GM19043 (cell line): ENCODE results near the gene HEYL.

Experiments
- ATAC-seq: cut with Tn5 transposase; IDR thresholded peaks from one replicate; pipeline ENCODE4 v1.9.1; 2021; ENCODE audit warnings: low read depth; ENCODE audit not compliant: unreplicated experiment

The HEYL gene

DNA sequence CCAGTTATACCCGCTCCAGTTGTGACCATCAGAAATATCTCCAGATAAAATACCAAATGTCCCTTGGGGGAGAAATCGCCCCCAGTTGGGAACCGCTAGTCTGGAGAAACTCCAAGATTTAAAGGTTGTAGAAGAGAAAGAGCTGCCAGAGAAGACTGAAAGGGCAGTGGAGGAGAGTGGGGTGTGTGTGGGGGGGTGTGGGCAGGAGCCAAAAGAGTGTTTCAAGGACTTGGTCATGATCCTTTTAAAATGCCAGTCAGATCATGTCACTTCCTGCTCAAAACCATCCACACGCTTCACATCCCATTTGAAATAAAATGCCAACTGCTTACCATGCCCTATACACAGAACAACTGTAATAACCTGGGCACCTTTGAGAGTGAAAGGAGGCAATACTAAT is 3.4 kb upstream of the HEYL start:
- ATAC-seq = no peak

DNA sequence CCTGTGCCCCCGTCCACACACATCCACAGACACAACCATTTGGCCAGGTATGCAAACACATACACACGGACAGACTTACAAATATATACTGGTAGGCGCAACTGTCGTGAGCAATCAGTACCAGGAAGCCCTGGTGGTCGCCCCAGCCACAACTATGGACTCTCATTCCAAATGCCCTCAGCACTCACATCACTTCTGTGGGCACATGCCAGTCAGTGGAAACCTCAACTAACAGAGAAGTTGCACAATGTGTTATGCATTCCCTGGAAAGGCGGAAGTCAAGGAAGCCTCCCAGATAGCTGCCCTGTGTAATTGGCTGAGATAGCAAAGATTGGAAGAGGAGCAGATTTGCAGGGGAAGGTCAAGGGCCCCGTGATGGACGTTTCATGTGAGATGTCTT is 1.4 kb upstream of the HEYL start:
- no peak for ATAC-seq

DNA sequence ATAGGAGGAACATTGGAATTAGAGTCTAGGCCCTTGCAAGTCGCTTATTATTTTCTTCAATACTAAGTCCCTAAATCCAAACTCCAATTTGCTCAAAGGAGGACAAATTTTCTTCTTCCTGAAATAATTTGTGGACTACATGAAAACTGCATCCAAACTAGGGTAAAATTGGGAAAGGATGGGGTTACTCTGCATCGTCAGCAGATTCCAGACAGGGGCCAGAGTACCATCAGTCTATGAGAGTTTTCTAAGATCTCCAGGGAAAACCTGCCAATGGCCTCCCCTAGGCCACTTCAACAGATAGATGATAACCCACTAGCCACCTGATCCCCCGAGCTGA is 508 bp downstream of the HEYL start:
- ATAC-seq = no peak

DNA sequence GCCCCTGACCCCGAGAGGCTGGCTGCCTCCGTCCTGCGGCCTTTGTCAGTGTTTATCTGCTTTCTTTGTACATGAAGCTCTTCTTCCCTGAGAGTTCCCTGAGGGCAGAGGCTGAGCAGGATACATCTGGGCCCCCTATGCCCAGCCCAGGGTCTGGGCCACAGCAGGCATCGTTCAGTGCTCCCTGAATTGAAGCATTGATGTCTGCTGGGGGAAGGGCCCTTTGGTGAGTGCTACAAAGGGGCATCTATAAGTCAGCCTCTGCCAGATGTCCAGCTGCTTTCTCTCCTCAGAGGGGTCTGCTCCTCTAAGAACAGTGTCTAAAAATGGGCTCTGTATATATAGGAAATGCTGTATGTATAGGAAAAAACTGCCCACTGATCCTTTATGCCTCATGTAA is 2.1 kb downstream of the HEYL start:
- ATAC-seq = no peak

DNA sequence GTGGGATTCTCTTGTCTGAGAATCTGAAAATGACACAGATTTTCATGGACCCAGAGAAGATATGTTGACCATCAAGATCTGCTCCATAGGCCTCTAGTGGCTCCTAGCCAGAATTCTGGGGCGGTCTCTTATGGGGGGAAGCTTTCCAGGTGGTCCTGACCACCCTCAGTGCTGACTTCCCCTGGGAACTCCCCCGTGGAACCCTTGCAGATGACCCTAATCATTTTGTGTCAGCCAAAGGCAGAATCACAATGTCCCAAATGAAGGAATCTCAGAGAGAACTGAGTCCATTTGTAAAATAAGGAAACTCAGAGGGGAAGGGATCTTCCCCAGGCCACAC is 3.6 kb downstream of the HEYL start:
- no peak for ATAC-seq

DNA sequence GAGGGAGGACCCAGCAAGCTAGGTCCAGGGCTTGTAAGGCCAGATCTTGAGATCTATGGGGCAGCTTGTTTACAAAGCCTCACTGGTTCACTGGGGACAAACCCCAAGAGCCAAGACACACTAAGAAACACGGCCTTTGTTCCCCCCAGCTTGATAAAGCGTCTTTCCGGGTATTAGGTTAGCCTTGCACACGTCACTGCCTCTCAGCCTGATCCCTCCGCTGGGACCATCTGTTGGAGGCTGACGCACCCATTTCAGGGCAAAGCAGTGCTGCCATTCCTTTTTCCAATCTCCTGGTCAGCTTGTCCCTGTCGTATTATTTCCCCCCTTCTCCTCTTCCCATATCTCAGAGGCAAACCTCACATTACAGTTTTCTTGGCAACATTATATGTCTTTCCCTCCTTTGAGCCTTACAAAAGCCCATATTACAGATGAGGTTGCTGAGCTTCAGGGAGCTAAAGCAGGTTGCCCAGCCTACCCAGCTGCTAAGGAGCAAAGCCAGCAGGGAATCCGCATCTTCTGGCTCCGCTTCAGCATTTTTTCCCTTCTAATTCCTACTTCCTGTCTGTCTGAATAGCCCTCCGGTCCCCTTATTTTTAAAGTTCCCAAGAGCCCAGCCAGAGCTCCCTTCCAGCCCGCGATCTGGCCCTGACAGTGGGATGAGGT is 4.1 kb downstream of the HEYL start:
- no peak for ATAC-seq

DNA sequence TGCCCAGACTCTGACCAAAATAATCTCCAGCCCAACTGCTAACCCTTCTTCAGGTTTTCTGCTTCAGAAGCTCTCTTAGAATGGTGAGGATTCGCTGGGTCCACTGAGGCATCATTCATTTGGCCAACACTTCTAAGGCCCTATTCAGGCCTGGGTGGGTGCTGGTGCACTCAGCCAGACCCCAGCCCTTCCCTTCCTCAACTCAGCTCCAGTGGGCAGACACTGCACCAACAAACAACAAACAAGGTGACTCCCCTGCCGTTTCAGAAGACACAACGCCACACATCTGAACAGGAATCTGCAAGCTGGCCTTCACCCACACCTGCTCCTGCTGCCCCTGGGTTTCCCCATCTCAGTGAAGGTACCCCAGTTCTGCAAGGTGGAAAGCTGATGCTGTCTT is 6.0 kb downstream of the HEYL start:
- no peak for ATAC-seq

DNA sequence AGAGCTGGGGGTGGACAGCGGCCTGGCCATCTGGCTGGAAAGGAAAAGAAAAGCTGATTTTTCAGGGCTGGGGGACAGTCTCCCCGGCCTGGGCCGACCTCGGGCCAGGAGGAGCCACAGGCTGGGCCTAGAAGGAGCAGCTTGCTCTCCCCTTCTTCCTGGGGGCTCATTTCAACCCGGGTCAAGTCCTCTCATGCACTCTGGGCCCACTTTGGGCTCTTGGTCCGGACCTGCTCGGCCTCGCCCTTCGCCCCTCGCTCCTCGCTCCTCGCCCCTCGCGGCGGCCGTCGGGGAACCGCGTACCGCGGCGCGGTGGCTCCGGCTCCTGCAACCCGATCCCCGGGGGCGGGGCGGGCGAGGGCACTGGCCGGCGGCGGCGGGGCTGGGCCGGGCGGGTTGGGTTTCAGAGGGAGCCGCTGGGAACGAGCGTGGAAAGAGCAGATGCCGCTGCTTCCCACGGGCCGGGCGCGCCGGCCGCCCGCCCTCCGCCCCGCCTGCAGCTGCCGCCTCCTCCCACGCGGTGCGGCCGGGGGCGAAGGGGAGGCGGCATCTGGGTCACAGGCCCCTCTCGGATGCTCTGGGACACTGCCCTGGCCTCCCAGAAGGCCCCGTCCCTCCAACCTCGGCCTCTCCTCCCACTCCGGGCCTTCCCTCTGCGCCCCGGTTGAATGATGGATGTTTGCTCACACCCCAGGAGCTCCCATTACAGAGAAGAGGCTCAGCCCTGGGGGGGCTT is 6.6 kb downstream of the HEYL start:
- no peak for ATAC-seq

DNA sequence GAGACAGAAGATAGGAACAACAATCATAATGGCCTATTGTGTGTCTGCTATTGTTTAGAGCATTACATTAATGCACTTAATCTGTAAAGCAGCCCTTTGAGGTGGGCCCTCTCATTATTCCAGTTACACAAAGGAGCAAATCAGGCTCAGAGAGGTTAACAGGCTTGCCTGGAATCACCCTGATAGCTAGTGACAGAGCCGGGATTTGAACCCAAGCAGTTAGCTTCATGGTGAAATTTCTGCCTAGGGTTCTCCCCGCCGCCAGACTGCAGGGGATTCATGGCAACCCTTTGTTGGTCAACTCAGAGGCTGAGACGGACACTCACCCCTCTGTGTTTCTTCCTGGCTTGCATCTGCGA is 7.1 kb downstream of the HEYL start:
- ATAC-seq = no peak

DNA sequence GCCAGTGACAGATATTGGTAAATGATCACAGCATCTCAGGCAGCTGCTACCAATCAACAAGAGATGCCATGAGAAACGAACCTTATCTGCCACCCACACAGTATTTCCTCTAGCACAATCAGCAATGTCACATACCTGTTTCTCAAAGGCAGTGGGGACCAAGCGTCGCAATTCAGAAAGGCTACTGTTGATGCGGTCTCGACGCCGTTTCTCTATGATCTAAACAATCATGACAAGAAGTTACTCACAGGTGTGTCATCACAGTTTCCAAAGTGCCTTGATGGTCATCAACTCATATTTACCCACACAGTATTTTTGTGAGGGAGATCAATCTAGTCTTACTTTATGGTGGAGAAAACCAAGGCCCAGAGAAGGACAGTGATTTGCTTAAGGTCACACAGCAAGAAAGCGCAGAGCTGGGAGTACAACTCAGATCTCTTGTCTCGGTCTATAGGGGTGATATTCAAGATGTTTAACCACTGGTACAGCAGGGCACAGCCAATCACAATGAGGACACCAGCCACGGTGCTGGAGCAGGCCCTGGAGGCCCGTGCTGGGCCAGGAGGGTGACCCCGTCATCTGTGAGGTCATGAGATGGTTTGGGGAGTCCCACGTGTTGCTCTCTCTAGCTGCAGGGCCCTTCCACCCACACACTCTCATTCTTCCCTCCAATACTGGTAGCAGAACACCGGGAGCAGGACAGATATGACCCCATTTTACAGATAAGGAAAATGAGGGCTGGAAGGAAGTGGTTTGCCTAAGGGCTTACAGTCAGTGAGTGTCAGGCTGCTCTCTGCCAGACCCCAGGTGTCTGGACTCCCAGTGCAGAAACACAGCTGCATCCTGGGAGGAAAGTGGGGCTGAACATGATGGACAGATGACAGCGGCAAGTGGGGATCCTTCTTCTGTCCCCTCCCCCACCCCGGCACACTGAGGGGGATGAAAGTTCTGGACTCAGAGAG is 7.8 kb downstream of the HEYL start:
- ATAC-seq = no peak

DNA sequence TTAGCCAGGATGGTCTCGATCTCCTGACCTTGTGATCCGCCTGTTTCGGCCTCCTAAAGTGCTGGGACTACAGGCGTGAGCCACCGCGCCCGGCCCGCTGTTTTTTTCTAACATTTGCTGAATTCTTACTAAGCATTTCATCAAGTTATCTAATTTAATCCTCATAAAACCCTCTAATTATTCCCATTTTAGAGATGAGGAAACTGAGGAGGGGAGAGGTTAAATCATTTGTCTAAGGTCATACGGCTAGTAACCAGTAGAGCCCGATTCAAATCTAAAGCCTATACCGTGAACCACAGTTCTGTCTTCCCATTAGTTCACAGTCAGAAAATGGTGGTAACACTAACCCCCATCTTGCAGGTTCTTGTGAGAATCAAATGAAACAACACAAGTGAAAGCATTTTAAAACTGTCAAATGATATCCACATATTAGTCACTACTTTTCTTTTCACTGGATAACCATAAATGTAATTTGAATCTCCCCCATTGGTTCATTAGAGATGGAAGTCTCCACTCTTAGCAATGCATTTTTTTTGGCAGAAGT is 10.6 kb downstream of the HEYL start:
- no peak for ATAC-seq

DNA sequence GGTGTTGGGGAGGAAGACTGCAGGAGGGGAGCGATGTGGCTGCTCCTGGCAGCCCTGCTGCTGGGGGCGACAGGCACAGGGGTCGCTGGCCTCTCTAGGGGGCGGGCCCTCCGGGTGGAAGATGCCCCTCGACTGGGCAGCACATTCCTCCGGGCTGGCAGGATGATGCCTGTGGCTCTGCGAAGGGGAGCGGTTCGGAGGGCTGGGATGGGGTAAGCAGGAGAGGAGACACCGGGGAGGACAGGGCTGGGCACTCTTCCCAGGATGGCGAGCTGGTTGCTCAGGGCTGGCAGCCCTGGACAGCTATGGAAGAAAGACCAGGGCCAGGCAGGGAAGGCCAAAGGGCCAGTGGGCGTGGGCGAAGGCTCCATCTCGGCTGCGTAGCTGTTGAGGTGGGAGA is 12.8 kb downstream of the HEYL start:
- ATAC-seq = no peak

DNA sequence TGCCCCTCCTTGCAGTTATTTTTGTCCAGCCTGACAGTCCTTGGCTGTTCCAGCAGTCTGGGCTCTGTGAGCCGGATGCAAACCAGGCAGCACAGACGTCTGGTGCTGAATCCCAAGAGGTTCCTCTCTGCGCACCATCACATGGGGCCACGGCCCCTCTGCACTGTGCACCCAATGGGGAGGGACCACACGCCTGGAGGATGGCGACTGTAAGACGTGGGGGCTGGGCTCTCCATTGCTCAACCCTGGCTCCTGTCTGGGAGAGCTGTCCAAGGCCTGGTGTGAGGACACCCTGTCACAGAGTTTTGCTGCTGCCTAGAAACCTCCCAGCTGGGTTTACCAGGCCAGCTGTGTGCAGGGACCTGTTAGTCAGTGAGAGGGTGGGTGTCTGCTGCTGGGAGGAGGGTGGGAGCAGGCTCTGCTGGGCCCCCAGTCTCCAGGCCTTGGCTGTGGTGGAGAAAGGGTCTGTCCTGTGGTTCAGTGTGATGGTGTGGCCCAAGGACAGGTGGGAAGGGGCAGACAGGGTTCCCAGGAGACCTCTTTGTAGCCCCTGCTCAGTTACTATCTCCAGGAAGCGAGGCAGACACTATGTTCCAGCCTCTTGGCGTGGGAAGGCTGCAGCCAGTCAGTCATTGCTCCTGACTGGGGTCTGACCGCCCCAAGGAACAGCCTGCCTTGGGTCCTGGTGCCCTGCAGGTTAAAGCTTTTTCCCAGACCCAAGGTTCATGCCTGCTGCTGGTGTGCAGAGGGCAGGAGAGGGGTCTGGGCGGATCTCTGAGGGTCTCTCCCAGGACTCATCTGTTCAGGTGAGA is 13.8 kb downstream of the HEYL start:
- ATAC-seq = no peak

DNA sequence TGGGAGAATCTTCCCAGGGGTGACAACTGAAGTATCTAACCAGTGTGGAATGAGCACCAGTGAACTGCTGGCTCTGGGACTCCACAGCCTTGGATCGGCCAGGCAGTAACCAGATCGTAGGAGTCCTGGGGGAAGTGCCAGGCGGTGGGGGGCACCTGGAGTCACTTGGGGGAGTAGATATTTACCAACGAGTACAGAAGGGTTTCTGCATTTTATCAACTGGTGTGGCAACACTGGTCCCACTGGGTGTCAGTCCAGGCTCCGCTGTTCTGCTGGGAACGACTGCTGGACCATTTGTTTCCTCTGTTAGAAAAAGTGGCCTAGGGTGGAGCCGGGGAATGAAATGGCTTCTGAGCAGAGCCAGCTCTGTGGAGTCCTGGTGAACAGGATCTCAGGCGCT is 14.4 kb downstream of the HEYL start:
- ATAC-seq = no peak

DNA sequence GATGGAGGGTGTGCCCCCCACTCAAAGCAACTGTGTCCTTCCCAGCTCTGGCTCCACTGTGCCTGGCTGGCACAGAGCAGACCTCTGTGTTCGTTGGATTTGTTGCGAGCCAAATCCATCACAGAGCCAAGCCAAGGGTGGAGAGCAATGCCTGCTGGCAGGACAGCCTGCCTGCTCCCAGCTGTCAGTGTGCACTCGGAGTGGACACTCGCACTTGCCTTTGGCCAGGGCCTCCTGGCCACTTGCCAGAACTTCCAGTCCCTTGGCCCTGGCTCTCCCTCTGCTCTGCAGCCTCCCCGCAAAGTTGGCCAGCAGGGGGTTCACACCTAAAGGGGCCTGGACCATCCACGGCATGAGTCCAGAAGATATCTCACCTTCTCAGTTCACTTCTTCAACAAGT is 16.4 kb downstream of the HEYL start:
- no peak for ATAC-seq

DNA sequence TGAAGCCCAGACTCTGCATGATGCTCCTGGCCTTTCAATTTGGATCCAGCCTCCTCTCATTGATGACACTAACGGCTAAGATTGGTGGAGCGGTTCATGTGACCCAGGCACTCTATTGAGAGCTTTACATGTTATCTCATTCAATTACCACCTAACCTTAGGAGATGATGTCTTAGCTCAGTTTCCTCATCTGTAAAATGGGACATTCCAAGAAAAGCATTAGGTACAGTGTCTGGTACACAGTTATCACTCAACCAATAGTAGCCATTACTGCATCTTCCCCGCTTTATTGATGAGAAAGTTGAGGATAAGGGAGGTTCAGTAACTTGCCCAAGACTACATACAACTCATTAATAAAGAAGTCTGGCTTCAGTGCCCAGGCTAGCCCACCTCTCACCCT is 17.0 kb downstream of the HEYL start:
- ATAC-seq = no peak

DNA sequence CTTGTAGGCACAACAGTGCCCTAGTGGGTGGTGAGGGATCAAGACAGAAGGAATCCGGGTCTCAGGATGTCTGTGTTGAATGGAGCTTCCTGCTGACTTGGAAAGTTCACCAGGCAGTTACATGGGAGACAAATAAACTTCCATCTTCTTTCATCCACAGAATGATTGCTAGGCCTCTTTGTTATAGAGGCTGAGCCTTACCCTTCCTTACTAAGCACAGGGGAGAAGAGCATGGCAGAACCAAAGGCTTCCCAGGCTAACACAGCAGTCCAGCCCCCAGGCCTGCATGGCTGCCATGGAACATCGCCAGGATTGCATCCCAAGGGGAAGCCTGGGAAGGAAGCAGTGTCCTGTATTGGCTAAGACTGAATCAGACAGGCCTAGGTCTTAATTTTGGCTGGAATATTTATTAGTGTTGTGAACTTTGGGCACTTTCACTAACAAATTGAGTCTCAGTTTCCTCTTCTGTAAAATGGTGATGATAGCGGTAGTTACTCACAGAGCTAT is 18.7 kb downstream of the HEYL start:
- ATAC-seq = no peak

DNA sequence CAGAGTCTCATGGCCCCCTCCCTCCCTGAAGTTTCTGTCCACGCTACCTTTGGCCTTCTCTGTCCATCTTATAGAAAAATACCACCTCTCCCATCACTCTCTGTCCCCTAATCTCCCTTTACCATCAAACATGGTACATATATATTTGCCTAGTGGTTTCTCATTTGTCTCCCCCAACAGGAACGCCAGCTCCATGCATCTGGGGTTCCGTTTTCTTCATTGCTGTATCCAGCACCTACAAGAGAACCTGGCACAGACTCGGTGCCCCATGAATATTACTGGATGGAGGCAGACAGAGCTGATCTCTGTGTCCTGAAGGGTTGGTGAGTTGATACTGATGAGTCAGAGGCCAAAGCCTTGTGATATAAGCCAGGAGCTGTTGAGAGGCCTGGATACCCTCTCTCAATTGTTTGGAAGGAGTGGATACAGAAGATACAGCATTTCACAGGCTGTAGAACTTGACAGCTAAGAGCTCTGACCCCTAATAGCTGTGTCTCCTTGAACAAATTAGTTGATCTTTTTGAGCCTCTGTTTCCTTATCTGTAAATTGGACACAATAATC is 21.9 kb downstream of the HEYL start:
- ATAC-seq = no peak

DNA sequence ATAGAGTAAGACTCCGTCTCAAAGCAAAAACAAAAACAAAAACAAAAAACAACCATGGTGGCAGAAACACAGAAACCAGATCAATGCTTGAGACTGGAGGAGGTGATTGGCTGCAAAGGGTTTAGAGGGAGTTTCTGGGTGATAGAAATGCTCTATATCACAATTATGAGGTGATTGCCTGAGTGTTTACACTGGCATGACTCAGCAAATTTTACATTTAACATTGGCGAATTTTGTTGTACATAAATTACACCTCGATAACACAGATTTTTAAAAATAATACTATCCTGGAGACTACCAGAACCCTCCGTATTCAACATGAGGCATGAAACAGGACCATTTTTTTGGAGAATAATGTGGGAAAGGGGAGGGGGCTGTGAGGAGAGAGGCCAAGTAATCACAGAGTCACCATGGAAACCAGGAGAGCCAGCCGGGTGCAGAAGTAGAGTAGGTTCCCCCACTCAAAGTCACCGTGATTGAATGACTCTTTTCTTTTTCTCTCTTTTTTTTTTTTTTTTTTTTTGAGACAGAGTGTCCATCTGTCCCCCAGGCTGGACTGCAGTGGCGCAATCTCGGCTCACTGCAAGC is 24.3 kb downstream of the HEYL start:
- ATAC-seq = no peak

DNA sequence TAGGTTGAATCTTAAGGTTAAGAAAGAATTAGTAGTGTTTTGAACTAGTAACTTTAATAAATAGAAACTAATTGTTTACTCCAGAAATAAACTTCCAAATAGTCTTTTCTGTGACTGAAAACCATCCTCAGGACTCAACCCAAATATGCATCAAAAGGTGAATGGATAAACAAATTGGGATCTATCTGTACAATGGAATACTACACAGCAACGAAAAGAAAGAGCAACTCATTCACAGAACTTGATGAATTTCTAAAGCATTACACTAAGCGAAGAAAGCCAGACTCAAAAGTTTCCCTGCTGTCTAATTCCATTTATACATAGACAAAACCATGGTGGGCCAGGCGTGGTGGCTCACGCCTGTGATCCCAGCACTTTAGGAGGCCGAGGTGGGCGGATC is 25.0 kb downstream of the HEYL start:
- ATAC-seq = no peak
